Fibroblast of skin of right biceps (primary cell): ENCODE results near the gene CES2.
"Not testable (repeated sequence)": the region's sequence is repeated elsewhere in the genome, so short reads cannot be mapped to it uniquely, and the experiment has no call there.

Experiments
- DNase-seq: peaks from one replicate; pipeline ENCODE4 v3.0.0-alpha.2; 2013

The CES2 gene

DNA sequence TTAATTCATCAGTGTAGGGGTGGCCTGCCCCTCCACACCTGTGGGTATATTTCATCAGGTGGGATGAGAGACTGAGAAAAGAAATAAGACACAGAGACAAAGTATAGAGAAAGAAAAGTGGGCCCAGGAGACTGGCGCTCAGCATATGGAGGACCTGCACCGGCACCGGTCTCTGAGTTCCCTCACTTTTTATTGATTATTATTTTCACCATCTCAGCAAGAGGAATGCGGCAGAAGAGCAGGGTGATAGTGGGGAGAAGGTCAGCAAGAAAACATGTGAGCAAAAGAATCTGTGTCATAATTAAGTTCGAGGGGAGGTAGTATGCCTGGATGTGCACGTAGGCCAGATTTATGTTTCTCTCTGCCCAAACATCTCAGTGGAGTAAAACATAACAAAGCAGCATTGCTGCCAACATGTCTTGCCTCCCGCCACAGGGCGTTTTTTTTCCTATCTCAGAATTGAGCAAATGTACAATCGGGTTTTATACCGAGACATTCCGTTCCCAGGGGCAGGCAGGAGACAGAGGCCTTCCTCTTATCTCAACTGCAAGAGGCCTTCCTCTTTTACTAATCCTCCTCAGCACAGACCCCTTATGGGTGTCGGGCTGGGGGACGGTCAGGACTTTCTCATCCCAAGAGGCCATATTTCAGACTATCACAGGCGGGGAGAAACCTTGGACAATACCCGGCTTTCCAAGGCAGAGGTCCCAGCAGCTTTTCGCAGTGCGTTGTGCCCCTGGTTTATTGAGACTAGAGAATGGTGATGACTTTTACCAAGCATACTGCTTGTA is 20.2 kb downstream of the CES2 start:
- not testable (repeated sequence) for DNase-seq

DNA sequence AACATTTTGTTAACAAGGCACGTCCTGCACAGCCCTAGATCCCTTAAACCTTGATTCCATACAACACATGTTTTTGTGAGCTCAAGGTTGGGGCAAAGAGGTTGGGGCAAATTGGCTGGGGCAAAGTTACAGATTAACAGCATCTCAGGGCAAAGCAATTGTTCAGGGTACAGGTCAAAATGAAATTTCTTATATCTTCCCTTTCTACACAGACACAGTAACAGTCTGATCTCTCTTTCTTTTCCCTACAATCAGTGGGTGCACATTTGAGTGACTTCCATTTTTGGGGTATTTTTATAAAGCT is 20.8 kb downstream of the CES2 start:
- DNase-seq = not testable (repeated sequence)

DNA sequence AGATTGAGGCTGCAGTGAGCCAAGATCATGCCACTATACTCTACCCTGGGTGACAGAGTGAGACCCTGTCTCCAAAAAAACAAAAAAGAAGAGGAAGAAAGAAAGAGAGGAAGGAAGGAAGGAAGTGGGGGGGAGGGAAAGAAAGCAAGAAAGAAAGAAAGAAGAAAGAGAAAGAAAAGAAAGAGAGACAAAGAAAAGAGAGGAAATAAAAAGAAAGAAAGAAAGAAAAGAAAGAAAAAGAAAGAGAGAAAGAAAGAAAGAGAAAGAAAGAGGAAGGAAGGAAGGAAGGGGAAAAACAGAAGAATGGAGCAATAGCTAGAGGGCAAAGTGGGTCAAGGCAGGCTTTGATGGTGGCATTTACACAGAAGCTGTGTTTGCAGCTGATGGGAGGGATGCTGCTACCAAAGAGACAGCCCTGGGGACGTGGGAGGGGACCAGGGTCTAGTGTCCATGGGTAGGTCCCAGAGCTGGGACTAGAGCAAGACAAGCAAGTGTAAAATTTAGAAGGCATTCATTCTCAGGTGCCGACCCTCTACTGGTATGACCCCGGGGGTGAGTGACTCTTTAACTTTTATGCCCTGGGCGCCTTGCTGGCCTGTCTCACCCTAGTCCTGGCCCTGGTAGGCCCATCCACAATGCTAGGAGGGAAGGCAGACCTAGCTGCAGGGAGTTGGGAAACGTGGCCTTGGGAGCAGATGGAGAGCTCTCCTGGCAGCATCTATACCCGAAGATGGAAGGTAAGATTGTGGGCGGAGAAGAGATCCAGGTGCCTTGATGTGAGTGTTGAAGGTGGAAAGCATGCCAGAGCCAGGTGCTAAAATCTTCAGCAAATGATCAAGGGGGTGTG is 23.8 kb downstream of the CES2 start:
- no peak for DNase-seq

DNA sequence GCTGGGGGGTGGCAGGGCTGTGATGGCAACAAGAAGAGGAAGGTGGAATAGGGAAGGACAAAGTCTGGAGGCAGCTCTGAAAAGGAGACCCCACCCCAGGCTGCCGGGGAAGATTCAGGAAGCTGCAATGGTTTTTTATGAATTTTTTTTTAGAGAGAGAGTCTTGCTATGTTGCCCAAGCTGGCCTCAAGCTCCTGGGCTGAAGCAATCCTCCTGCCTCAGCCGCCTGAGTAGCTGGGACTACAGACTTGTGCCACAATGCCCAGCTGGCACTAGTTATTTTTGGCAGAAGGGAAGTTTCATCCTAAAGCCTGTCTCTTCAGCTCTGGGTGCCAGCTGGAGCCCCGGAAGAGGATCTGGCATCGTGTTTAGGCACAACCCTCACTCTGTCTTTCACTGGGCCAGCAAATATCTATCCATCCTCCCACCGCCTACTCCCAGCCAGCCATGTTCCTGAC is 24.4 kb downstream of the CES2 start:
- no peak for DNase-seq

DNA sequence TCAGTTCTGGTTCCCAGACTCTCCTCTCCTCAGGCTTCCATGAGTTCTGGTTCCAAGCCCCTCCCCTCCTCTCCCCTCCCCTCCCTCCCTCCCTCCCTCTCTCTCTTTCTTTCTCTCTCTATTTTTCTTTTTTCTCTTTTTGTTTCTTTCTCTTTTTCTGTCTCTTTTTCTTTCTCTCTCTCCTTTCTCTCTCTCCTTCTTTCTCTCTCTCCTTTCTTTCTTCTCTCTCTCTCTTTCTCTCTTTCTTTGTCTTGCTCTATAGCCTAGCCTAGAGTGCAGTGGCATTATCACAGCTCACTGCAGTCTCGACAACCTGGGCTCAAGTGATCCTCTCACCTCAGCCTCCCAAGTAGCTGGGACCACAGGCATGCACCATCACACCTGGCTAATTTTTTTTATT is 25.0 kb downstream of the CES2 start:
- DNase-seq = no peak

DNA sequence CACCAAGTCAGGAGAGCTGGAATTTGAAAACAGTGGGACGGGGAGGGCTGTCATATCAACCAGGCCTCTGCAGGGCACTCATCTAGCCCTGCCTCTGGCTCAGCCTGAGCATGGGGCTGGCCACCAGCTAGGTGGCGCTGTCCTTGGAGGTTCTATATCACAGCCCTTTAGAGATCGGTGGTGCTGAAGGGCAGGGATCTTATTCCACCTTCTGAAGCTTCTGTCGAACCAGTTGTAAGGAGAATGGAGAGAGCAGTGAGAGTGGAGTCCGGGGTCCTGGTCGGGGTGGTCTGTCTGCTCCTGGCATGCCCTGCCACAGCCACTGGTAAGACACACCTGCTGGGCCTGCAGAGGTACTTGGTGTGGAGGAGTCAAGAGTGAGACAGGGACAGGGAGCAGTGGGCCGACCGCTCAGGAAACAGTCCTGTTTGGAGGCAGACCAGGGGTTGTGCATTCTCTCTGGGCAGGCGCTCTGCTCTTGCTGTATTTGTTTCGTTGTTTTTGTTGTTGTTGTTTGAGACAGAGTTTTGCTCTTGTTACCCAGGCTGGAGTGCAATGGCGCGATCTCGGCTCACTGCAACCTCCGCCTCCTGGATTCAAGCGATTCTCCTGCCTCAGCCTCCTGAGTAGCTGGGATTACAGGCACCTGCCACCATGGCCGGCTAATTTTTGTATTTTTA is 25.9 kb downstream of the CES2 start, which contains the start of gene CES3:
CES3 (plus strand) TSS at position 202 of the 680 bp plus-strand sequence; CDS start at position 244, 42 bp downstream.
- peak; percentile 57 for DNase-seq

DNA sequence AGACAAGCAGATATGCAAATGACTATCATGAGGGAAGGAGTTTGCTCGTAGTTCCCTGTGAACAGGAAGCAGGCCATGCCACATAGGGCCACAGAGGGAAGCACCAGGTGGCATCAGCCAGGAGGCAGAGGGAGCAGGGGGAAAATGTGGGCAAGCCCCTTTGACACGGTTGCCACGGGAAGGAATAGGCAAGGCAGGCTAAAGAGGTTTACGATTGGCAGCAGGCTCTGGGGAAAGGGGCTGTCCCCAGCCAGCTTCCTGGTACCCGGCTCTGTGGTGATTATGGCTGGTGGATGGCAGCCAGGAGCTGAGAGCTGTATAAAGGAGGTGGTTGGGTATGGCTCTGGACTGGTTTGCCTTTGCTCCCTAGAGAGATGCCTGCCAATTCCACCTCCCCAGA is 26.6 kb downstream of the CES2 start:
- DNase-seq = no peak

DNA sequence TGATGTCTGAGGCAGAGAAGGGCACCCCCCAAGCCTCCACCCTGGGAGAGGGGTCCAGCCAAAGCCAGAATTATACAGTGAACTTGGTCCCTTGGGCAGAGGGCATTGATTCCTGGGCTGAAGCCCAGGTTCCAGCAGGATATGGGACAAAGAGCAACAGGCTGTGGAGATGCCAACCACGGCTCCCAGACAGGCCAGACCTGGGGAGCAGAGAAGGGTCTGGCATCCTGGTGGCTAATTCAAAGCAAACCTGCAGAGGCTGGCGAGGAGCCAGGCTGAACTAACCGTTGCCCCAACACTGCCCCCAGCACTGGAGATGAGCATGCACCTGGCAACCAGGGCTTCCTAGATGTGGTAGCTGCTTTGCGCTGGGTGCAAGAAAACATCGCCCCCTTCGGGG is 28.7 kb downstream of the CES2 start:
- DNase-seq = no peak

DNA sequence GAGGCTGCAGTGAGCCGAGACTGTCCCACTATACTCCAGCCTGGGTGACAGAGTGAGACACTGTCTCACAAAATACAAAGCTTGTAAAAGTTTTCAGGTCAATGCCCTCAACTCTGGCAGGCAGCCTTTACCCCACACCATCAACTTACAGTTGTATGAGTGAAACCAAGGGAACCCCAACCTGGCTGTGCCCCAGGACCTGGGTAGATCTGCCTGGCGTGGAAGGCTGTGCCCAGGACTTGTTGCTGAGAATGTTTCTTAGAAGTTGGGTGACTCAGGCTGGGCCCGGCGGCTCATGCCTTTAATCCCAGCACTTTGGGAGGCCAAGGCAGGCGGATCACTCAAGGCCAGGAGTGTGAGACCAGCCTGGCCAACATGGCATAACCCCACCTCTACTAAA is 33.5 kb downstream of the CES2 start:
- DNase-seq = no peak

DNA sequence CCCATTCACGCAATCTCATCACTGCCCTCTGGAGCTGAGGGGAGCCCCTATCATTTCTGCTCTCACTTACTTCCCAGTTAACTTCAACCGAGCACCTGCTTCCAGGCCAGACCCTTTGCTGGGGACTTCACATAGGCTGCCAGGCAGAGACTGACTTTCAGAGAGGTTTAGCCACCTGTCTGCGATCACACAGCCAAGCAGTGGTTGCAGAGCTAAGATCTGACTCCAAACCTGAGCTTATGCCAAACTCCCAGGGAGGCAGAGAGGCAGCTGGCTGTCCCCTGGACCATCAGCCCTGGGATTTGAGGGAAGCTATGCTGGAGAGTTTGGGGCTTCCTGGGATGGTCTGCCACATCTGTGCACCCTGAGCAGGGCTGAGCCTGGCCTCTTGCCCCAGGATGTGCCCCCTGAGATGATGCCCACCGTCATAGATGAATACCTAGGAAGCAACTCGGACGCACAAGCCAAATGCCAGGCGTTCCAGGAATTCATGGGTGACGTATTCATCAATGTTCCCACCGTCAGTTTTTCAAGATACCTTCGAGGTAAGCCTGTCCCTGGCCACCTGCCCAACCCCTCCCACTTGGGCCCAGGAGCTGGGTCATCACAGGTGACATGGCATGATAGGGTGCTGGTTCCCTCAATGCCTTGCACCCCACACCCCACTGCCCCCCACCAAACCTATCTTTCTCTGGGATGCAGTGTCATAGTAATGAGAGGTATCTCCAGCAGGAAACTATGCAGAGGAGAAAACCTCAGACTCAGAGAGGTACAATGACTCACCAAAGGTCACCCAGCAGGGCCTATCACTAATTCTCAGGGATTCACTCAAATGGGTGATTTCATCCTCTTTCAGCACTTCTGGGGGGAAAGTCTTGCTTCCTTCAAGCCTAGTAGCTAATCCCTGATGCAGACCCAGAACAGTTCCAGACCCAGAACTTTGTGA is 35.7 kb downstream of the CES2 start:
- DNase-seq = peak; percentile 52

DNA sequence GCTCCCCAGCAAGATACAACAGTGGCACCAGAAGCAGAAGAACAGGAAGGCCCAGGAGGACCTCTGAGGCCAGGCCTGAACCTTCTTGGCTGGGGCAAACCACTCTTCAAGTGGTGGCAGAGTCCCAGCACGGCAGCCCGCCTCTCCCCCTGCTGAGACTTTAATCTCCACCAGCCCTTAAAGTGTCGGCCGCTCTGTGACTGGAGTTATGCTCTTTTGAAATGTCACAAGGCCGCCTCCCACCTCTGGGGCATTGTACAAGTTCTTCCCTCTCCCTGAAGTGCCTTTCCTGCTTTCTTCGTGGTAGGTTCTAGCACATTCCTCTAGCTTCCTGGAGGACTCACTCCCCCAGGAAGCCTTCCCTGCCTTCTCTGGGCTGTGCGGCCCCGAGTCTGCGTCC is 37.7 kb downstream of the CES2 start:
- DNase-seq = no peak

DNA sequence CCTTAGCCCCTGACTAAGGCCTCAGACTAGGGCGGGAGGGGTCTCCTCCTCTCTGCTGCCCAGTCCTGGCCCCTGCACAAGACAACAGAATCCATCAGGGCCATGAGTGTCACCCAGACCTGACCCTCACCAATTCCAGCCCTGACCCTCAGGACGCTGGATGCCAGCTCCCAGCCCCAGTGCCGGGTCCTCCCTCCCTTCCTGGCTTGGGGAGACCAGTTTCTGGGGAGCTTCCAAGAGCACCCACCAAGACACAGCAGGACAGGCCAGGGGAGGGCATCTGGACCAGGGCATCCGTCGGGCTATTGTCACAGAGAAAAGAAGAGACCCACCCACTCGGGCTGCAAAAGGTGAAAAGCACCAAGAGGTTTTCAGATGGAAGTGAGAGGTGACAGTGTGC is 38.4 kb downstream of the CES2 start:
- DNase-seq = no peak

DNA sequence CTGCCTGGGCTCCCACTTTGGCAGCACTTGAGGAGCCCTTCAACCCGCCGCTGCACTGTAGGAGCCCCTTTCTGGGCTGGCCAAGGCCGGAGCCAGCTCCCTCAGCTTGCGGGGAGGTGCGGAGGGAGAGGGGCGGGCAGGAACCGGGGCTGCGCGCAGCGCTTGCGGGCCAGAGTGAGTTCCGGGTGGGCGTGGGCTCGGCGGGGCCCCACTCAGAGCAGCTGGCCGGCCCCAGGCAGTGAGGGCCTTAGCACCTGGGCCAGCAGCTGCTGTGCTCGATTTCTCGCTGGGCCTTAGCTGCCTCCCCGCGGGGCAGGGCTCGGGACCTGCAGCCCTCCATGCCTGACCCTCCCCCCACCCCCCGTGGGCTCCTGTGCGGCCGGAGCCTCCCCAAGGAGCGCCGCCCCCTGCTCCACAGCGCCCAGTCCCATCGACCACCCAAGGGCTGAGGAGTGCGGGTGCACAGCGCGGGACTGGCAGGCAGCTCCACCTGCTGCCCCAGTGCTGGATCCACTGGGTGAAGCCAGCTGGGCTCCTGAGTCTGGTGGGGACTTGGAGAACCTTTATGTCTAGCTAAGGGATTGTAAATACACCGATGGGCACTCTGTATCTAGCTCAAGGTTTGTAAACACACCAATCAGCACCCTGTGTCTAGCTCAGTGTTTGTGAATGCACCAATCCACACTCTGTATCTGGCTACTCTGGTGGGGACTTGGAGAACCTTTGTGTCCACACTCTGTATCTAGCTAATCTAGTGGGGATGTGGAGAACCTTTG is 39.0 kb downstream of the CES2 start:
- not testable (repeated sequence) for DNase-seq

DNA sequence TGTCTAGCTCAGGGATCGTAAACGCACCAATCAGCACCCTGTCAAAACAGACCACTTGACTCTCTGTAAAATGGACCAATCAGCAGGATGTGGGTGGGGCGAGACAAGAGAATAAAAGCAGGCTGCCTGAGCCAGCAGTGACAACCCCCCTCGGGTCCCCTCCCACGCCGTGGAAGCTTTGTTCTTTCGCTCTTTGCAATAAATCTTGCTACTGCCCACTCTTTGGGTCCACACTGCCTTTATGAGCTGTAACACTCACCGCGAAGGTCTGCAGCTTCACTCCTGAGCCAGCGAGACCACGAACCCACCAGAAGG is 39.6 kb downstream of the CES2 start:
- DNase-seq = not testable (repeated sequence)

DNA sequence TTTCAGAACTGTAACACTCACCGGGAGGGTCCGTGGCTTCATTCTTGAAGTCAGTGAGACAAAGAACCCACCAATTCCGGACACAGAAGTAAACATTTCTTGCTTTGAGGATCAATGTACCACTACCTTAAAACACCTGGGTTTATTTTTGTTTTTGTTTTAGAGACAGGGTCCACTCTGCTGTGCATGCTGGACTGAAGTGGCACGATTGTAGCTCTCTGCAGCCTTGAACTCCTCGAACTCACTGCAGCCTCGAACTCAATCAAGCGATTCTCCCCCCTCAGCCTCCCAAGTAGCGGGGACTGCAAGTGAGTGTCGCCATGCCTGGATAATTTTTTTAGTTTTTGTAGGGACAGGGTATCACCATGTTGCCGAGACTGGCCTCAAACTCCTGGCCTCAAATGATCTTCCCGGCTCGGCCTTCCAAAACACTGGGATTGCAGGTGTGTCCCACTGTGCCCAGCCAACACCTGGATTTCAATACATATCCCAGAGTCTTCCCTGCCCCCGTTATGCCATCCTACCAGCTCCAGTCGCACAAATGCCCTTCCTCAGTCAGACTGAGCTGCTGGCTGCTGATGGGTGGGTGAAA is 40.1 kb downstream of the CES2 start:
- no peak for DNase-seq

DNA sequence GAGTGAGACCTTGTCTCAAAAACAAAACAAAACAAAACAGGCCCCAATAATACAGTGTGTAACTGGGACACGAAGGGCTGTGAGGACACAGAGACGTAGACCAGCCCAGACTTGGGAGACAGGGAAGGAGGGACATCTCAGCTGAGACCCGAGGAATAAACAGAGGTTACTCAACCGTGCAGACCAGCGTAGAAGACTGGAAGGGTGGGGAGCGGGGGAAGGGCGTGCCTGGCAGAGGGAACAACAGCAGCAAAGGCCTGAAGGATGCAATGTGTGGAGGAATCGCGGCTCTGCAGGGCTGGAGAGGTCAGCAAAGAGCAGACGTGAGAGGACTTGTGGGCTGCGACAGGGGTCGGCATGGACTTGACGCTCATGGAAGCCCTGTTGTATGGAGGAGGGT is 41.4 kb downstream of the CES2 start:
- no peak for DNase-seq

DNA sequence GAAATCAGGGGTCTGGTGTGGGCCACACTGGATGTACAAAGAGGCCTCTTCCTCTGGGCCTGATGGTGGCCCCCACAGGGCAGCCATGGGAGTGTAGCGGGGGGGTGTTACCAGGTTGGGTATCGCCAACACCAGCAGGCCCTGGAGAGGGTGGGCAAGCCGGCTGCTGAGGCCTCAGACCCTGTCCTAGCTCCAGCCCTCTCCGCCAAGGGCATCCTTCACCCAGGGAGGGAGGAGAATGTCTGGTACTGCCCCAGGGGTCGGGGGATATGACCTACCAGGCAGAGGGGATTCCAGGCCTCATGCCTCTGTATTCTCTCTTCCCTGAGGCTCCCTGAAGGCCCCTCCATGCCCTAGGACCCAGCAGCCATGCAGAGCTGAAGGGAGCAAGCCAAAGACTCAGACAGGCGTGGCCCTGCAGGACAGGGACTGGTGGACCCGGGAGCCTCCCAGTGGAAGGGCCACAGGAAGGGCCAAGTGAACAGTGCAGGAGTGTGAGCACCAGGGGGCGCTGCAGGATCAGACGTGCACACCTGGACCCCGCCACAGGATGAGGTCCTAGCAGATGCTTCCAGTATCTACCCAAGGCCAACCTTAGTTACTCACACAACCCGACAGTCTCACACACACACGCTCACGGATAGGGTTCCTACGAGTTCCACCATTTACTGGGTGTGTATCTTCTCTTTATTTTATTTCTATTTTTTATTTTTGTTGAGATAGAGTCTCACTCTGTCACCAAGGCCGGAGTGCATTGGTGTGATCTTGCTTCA is 42.2 kb downstream of the CES2 start:
- DNase-seq = peak; percentile 76

DNA sequence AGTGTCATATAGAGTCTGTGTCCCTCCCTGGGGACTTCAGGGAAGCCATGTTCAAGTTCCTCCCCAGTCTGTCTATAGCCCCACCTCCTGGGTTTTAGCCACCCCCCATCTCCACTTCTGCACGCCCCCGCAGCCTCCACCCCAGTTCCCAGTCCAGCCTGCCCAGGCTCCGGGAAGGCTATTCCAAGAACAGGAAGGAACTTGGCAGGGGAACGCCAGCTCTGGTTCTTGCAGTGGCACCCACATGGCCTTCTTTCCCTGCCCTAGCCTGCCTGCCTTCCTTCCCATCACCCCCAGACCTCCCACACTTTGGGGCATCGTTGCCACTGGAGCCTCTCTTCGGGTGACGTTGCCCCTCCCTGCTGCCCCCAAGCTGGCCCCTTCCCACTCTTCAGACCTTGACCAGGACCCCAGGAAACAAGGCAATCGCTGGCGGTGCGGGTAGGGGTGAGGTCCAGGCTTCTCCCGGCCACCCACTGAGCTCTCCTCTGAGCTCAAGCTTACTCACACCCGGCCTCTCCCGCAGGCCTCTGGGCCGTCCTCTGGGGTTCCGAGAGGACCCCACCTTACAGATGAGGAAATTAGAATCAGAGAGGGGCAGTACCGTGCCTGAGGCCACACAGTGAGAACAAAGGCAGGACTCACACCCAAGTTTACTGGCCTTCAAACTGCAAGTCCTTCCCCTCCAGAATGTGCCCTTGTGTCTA is 43.8 kb downstream of the CES2 start:
- no peak for DNase-seq

DNA sequence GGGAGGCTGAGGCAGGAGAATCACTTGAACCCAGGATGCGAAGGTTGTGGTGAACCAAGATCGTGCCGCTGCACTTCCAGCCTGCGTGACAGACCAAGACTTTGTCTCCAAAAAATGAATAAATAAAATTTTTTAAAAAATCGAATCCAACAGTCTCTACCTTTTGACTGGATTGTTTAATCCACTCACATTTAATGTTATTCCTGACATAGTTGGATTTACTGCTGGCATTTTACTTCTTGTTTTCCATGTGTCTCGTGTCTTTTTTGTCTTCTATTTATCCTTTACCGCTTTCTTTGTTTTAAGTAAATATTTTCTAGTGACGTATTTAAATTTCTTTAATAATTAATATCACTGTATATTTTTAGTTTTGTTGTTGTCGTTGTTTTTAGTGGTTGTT is 47.7 kb downstream of the CES2 start:
- no peak for DNase-seq

DNA sequence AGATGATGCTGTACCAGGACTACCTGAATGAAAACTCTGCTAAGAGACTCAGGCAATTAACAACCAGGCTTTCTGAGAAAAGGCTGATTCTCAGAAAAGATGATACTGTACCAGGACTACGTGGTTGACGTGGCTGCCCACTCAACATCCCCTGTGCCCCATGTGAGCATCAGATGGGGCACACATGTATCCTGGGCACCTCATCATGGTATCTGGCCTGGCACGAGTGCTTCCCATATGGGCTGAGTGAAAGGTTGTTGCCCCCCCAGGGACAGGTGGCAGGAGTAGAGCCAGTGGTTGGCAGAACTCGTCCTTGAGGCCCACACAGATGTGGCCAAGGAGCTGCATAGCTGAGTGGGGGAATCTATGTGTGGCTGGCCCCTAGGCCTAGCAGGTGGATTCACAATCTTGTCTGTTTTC is 49.6 kb downstream of the CES2 start:
- no peak for DNase-seq
